ENCODE measurements around the gene FGD3. TPM values are rescaled to one million over a fixed set of nuclear protein-coding genes. Genes with fewer than 3 reads are reported as not detected.

The FGD3 gene
- polyA plus RNA-seq, 5 donors: 7.1 to 10.3 (median 7.9) TPM

- no peak for DNase-seq
Measured at GRCh38 chr9:92954049-92954861, 6.9 kb downstream of the FGD3 start.

GRCh38 chr9:92954886-92955285 lies 7.6 kb downstream of the FGD3 start:
- DNase-seq: no peak

DNA sequence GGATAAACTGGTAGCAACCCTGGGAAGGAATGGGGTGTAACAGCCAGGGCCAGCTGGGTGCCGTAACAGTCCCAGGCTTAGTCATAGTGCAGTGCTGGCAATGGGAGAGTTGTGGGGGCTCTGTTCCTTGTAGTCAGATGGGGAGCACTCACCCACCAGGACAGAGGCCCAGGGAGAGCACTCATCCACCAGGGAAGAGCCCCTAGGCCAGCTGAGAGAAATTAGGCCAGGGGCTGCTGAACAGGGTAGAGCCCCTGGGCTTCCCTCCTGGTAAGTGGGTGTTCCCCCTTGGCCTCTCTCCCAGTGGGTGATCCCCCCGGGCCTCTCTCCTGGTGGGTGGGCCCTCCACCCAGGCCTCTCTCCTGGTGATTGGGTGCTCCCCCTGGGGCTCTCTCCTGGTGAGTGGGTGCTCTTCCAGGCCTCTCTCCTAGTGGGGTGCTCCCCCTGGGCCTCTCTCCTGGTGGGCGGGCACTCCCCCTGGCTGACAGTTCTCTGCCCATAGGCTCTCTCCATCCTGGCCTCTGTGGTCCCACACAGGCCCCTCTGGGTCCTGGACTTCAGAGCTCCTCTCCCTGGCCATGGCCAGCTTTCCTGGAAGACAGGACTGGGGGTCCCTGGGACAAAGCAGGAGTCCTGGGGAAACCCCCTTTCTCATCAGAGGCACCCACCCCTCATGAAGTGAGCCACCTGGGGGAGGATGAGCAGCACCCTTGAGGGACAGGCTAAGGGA lies 13.4 kb downstream of the FGD3 start:
- DNase-seq: no peak

- DNase-seq: no peak
Measured at GRCh38 chr9:92961627-92962302, 14.4 kb downstream of the FGD3 start.

- no peak for DNase-seq
Measured at GRCh38 chr9:92962303-92962649, 15.0 kb downstream of the FGD3 start.

DNA sequence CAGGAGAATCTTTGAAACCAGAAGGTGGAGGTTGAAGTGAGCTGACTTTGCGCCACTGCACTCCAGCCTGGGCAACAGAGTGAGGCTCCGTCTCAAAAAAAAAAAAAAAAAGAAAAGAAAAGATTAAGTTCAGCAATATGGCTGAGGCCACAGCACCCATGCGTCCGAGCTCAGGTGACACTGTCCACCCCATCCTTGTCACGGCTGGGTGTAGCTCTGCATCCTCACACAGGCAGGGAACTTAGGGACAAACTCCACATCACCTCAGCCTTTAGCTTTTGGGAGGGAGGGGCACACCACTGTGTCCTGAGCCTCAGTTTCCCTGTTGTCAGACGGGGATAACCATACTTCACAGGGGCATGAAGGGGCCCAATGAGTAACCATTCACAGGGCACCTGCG lies 15.5 kb downstream of the FGD3 start:
- DNase-seq: no peak

GRCh38 chr9:92963831-92964606 lies 16.7 kb downstream of the FGD3 start:
- no peak for DNase-seq

DNA sequence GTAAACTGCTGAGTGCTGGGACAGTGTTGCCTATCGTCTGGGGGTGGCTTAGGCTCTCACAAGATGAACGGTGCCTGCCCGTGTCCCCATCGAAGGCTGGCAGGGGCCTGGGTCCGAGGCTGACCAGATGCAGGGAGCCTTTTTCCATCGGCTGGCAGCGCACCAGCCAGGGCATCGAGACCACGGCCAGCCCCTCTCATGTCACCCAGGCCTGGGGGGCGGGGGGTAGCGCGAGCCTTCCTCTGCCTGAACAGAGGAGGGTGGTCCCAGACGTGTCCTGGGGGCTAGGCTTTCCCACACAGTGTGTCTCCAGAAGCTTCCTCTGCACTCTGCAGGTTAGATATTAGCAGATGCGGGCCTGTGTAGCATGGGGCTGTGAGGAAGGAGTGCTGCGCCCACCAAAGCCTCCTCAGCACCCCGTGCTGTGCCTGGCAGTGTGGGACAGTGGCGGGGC lies 17.3 kb downstream of the FGD3 start:
- DNase-seq: no peak

GRCh38 chr9:92965061-92965758 lies 17.9 kb downstream of the FGD3 start:
- no peak for DNase-seq

DNA sequence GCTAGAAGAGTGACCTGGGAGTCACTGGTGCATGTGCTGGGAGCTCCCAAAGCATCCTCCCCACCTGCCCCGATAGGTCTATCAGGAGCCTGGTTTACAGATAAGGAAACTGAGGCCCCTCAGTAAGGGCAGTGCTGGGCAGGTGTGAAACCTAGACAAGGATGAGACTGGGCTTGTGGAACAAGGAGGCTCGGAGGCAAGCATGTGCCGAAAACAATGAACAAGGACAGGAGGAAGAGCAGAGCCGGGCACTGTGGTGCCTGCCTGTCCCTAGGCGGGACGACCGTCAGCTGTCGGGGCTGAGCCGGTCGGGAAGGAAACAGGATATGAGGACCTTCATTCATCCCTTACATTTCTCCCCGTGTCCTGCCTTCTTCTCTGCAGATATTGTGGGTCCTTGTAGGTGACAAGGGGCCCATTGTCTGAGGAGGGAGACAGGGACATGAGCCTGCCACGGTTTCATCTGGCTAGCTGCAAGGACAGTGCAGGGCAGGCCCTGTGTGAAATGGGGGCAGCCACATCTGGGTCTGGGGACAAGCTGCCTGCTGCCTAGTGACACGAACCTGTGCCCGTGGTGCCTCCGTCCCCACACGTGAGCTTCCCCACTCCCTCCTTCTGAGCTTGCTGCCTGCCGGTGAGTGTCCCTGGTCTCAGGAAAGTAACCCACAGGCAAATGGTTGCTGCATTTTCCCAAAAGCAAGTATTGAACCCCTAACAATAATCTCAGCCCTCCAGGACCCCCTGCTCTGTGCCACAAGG lies 18.6 kb downstream of the FGD3 start:
- DNase-seq: no peak

DNA sequence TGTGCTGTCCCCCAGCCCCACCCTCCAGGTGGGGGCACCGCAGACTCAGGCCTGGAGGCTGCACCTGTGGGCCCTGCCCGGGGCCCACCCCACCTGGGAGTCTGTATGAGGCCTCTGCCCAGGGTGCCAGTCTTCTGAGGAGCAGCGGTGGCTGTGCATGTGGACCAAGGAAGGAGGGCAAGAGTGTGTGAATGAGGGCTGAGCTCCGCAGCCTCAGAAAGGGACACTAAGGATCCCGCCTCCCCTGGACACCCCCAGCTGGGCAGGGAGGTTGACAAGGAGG lies 19.1 kb downstream of the FGD3 start:
- DNase-seq: no peak

DNA sequence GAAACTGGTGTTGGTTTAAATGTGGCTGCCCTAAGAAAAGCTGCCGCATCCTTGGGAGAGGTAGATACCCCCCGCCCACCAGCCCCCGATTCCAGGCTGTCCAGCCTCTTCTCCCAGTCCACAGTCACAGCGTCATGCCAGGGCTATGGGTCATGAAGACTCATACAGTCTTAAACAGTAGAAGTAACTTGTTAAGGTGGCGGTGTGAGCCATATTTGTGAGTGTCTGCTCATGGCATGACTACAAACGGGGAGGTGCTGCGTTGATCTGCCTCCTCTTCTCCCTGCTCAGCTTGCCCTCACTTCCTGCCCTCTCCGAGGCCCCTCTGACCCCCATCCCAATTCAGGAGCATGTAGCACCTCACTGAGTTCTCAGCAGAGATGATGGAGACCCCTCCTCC lies 20.8 kb downstream of the FGD3 start:
- DNase-seq: no peak

- DNase-seq: no peak
Measured at GRCh38 chr9:92969516-92970466, 22.5 kb downstream of the FGD3 start.

DNA sequence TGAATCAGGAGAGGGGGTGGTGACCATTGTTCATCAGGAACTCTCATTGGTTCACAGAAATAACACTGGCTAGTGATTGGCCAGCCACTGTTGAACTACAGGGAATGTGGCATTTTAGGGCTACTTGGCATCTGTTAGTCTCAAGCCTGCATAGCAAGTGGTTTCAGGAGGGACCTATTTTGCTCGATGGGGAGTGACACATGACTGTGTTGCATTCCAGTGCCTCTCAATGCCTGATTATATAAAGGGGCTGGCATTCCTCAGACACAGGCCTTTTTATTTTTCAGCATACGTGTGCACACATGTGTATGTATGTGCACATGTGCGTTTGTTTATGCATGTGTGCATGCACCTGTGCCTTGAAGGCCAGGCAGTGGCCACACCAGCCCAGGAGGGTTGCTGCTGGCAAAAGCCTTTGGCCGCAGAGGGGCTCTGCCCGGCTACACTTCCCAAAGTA lies 23.2 kb downstream of the FGD3 start:
- no peak for DNase-seq

- DNase-seq: no peak
Measured at GRCh38 chr9:92971121-92971520, 23.8 kb downstream of the FGD3 start.

DNA sequence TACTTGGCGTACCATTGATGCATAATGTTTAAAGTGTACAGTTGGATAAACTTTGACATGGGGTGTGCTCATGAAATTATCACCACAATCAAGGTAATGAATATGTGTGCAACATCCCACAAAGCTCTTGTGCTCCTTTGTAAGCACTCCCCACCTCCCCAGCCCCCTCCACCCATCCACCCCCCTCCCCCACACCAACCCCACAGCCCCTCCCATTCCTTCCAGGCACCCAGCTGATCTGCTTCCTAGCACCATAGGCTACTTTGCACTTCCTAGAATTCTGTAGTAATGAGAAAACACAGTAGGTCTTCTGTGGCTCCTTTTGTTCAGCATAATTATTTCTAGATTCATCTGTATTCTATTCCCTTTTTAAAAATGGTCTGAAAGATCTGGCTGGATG lies 24.5 kb downstream of the FGD3 start:
- no peak for DNase-seq

GRCh38 chr9:92973700-92974099 lies 26.4 kb downstream of the FGD3 start:
- DNase-seq: no peak

GRCh38 chr9:92974161-92974661 lies 26.9 kb downstream of the FGD3 start:
- no peak for DNase-seq

Data from right lung (tissue), 5 donors.